Osteoblast (primary cell): ENCODE results near the gene TSPAN1. TPM values are rescaled to one million over a fixed set of nuclear protein-coding genes. Genes with fewer than 3 reads are reported as not detected.
"Not testable (repeated sequence)": the region's sequence is repeated elsewhere in the genome, so short reads cannot be mapped to it uniquely, and the experiment has no call there.

Experiments used
- DNase-seq: peaks from one replicate; pipeline ENCODE4 v3.0.0; 2011; ENCODE audit warnings: low spot score, mixed read lengths; ENCODE audit not compliant: insufficient read length; ENCODE audit errors: missing footprints
- H2AFZ ChIP-seq: 2 replicates; pipeline ENCODE4 v1.6.0; 2011; ENCODE audit warnings: mild to moderate bottlenecking, low read length
- H3K27ac ChIP-seq: 2 replicates; pipeline ENCODE4 v1.5.1; 2011; ENCODE audit warnings: mild to moderate bottlenecking, low read depth, low read length, moderate library complexity
- H3K27me3 ChIP-seq: 2 replicates; pipeline ENCODE4 v1.6.0; 2012; ENCODE audit warnings: mild to moderate bottlenecking, control low read depth, inconsistent platforms, low read length, moderate library complexity; ENCODE audit not compliant: insufficient read depth
- H3K36me3 ChIP-seq: 2 replicates; pipeline ENCODE4 v1.5.1; 2011; ENCODE audit warnings: mild to moderate bottlenecking, low read length, control low read depth, moderate library complexity; ENCODE audit not compliant: insufficient read depth
- H3K4me1 ChIP-seq: 2 replicates; pipeline ENCODE4 v1.5.1; 2011; ENCODE audit warnings: mild to moderate bottlenecking, low read length, control low read depth, moderate library complexity; ENCODE audit not compliant: insufficient read depth
- H3K4me2 ChIP-seq: 2 replicates; pipeline ENCODE4 v1.6.0; 2011; ENCODE audit warnings: mild to moderate bottlenecking, low read length; ENCODE audit not compliant: insufficient read depth
- H3K4me3 ChIP-seq: fragments of 200-600 bp; sonication (generic); 3 replicates; pipeline ENCODE4 v1.5.1; 2012; ENCODE audit warnings: mild to moderate bottlenecking, low read length, inconsistent platforms; ENCODE audit not compliant: insufficient read depth
- H3K79me2 ChIP-seq: 2 replicates; pipeline ENCODE4 v1.6.0; 2012; ENCODE audit warnings: mild to moderate bottlenecking, low read length, control low read depth, inconsistent platforms; ENCODE audit not compliant: insufficient read depth
- H3K9me3 ChIP-seq: 2 replicates; pipeline ENCODE4 v1.5.1; 2011; ENCODE audit warnings: low read depth, low read length, control low read depth
- H4K20me1 ChIP-seq: 2 replicates; pipeline ENCODE4 v1.6.0; 2012; ENCODE audit warnings: mild to moderate bottlenecking, low read length, control low read depth; ENCODE audit not compliant: insufficient read depth
- CTCF ChIP-seq: IDR thresholded peaks from 2 replicates; pipeline ENCODE4 v1.5.1; 2011; ENCODE audit warnings: mild to moderate bottlenecking, low read depth, low read length, moderate library complexity; ENCODE audit errors: extremely low read depth
- small RNA-seq: library from RNA; depleted of rRNA; stranded (forward); fragments of <200 nt; gene quantifications from one replicate; pipeline ENCODE3, GENCODE V24; 2012
- total RNA-seq: library from RNA; depleted of rRNA; stranded (reverse); fragments of >200 nt; gene quantifications from 2 replicates; pipeline ENCODE4 v1.2.3, GENCODE V29; 2012

TSPAN1 gene
- total RNA-seq, 1 donor: 1.1 TPM

GRCh38 chr1:46221749-46222148 lies 46.9 kb downstream of the TSPAN1 start:
- H3K36me3 ChIP-seq: peaks cover 6% of the 10 kb centered on the region
- peaks cover 5% of the 10 kb centered on the region for H3K4me1 ChIP-seq
- no peak overlapping the region for H2AFZ ChIP-seq
- no peak overlapping the region for H3K27ac ChIP-seq
- no peaks in the 10 kb centered on the region for H3K79me2 ChIP-seq
- H3K9me3 ChIP-seq: no peaks in the 10 kb centered on the region
- no peak for TF ChIP-seq CTCF
- H4K20me1 ChIP-seq: no peaks in the 10 kb centered on the region
- no peak overlapping the region for H3K4me3 ChIP-seq
- no peak for DNase-seq
- no peak overlapping the region for H3K4me2 ChIP-seq
- H3K27me3 ChIP-seq: no peaks in the 10 kb centered on the region

DNA sequence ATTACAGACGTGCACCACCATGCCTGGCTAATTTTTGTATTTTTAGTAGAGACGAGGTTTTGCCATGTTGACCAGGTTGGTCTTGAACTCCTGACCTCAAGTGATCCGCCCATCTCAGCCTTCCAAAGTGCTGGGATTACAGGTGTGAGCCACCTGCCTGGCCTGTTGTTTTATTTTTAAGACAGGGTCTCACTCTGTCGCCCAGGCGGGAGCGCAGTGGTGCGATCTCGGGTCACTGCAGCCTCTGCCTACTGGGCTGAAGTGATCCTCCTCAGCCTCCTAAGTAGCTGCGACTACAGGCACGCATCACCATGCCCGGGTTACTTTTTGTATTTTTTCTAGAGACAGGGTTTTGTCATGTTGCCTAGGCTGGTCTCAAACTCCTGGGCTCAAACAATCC lies 48.2 kb downstream of the TSPAN1 start:
- H3K4me3 ChIP-seq, H2AFZ ChIP-seq, H3K27me3 ChIP-seq, H3K4me1 ChIP-seq, H3K27ac ChIP-seq, H4K20me1 ChIP-seq, H3K36me3 ChIP-seq, H3K4me2 ChIP-seq, H3K9me3 ChIP-seq, H3K79me2 ChIP-seq, DNase-seq: not testable (repeated sequence)

DNA sequence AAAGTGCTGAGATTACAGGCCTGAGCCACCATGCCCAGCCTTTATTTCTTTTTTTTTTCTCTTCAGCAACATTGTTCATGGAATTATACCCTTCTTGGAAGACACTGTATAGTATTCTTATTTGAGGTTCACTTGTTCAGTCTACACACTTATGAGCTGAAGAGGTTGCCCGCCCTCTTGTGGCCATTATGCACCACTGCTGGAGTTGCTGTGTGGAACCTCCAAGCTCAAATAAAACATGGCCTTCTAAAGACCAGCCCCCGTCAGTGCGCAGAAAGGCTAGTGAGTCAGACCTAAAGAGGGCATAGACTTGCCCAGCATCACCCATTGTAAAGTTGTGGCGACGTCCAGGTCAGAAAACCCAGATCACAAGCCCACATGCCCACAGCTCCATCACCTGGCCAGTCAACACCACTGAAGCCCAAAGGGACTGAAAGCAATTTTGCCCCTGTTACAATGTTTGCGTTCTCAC lies 48.6 kb downstream of the TSPAN1 start:
- Histone ChIP-seq H3K4me1 (peaks cover 5% of the 10 kb centered on the region), H3K9me3 (no peaks in the 10 kb centered on the region), H3K4me3 (peak overlapping the region; percentile 39), H3K79me2 (no peaks in the 10 kb centered on the region), H3K27ac (no peak overlapping the region), H3K27me3 (no peaks in the 10 kb centered on the region), H2AFZ (peak overlapping the region; percentile 86), H3K36me3 (peaks cover 6% of the 10 kb centered on the region), H4K20me1 (no peaks in the 10 kb centered on the region), H3K4me2 (peak overlapping the region; percentile 59)
- DNase-seq: peak; percentile 94
- peak; percentile 98 for TF ChIP-seq CTCF

DNA sequence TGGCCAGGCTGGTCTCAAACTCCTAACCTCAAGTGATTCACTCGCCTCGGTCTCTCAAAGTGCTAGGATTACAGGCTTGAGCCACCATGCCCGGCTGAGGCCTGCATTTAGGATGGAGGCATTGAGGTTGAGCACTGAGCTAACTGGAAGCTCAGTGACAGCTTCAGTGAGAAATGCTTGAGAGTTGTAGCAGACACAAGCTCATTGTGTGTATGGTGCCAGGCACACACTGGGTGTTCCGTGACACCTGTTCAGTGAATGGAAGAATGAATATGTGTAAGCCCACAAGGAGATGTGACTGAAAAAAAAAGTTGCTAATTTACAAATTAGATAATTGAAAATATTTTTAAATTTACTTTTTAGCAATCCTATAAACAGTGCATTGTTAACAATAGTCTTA lies 50.1 kb downstream of the TSPAN1 start:
- no peak overlapping the region for H3K4me2 ChIP-seq
- TF ChIP-seq CTCF: no peak
- no peaks in the 10 kb centered on the region for H3K79me2 ChIP-seq
- no peak overlapping the region for H2AFZ ChIP-seq
- no peaks in the 10 kb centered on the region for H4K20me1 ChIP-seq
- no peaks in the 10 kb centered on the region for H3K9me3 ChIP-seq
- DNase-seq: no peak
- no peak overlapping the region for H3K4me3 ChIP-seq
- peaks cover 6% of the 10 kb centered on the region for H3K36me3 ChIP-seq
- H3K27me3 ChIP-seq: no peaks in the 10 kb centered on the region
- no peak overlapping the region for H3K27ac ChIP-seq
- H3K4me1 ChIP-seq: peaks cover 5% of the 10 kb centered on the region

DNA sequence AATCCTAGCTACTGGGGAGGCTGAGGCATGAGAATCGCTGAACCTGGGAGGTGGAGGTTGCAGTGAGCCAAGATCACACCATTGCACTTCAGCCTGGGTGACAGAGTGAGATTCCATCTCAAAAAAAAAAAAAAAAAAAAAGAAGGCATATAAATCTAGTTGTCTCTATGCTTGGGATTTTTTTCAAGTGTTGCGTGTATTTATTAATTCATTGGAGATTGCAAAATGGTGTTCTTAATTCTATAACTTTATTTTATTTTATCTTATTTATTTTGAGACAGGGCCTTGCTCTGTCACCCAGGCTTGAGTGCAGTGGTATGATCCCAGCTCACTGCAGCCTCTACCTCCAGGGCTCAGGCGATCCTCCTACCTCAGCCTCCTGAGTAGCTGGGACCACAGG lies 56.3 kb downstream of the TSPAN1 start:
- not testable (repeated sequence) for H3K36me3 ChIP-seq, H4K20me1 ChIP-seq, DNase-seq, H3K4me1 ChIP-seq, H3K27ac ChIP-seq, H2AFZ ChIP-seq, H3K79me2 ChIP-seq, H3K27me3 ChIP-seq, H3K4me3 ChIP-seq, H3K9me3 ChIP-seq, H3K4me2 ChIP-seq

Small RNA genes within 50 kb of the gene (small RNA-seq; reads per million reads assigned to genes)
- not detected for gene AL672043.1

Other genes starting within 250 kb of the TSPAN1 start
- gene PIK3R3, start 42.5 kb upstream of the TSPAN1 start, total RNA-seq: 4.0 and 5.3 TPM in 2 replicates
- not detected in 2 replicates for gene P3R3URF, start 1.4 kb downstream of the TSPAN1 start, total RNA-seq
- 43.9 and 45.6 TPM in 2 replicates for gene POMGNT1, start 23.3 kb downstream of the TSPAN1 start, total RNA-seq
- gene LURAP1, start 28.2 kb downstream of the TSPAN1 start, total RNA-seq: 4.1 and 4.3 TPM in 2 replicates
- gene RAD54L, start 72.7 kb downstream of the TSPAN1 start, total RNA-seq: 0.59 and 1.4 TPM in 2 replicates
- gene LRRC41, start 128.5 kb downstream of the TSPAN1 start, total RNA-seq: 103 and 104 TPM in 2 replicates
- 197 and 202 TPM in 2 replicates for gene UQCRH, start 128.6 kb downstream of the TSPAN1 start, total RNA-seq
- gene NSUN4, start 165.7 kb downstream of the TSPAN1 start, total RNA-seq: 17.4 and 20.3 TPM in 2 replicates
- gene FAAH, start 219.2 kb downstream of the TSPAN1 start, total RNA-seq: 2.4 and 4.0 TPM in 2 replicates